Measurements from ENCODE around the gene PRAMEF14.
"Not testable (repeated sequence)": the region's sequence is repeated elsewhere in the genome, so short reads cannot be mapped to it uniquely, and the experiment has no call there.

- TF ChIP-seq, protein P1, sequence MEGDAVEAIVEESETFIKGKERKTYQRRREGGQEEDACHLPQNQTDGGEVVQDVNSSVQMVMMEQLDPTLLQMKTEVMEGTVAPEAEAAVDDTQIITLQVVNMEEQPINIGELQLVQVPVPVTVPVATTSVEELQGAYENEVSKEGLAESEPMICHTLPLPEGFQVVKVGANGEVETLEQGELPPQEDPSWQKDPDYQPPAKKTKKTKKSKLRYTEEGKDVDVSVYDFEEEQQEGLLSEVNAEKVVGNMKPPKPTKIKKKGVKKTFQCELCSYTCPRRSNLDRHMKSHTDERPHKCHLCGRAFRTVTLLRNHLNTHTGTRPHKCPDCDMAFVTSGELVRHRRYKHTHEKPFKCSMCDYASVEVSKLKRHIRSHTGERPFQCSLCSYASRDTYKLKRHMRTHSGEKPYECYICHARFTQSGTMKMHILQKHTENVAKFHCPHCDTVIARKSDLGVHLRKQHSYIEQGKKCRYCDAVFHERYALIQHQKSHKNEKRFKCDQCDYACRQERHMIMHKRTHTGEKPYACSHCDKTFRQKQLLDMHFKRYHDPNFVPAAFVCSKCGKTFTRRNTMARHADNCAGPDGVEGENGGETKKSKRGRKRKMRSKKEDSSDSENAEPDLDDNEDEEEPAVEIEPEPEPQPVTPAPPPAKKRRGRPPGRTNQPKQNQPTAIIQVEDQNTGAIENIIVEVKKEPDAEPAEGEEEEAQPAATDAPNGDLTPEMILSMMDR (IDR thresholded peaks at IDR 0.05), result not testable (repeated sequence)
- not testable (repeated sequence) for TF ChIP-seq ZFX (IDR thresholded peaks at IDR 0.05; ENCODE audit: borderline replicate concordance)
Measured at GRCh38 chr1:13347034-13347433, at the start of gene PRAMEF14.

Measured in 22Rv1 (cell line).